ENCODE data around the gene TBC1D1.

Gene TBC1D1

GRCh38 chr4:38050560-38051350 is 159.9 kb downstream of the TBC1D1 start:
- DNase-seq (ENCODE audit: low read depth): no peak

DNA sequence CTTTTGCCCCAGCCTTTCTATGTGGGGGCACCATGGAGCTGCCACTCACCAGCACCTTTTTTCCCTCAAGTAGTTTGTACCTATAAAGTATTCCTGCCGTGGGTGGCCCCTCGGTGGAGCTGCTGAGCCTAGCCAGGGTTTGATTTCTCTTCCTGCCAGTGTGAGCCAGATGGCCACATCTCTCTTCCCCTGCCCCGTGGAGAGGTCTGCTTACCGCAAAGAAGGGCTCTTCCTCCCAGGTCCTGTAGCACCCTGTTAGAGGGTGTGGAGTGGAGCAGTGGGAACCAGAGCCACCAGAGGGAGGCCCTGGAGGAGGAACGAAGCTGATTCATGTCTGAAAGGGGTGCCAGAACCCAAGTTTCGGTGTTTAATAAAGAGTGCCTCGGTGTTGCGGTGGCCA is 164.7 kb downstream of the TBC1D1 start:
- no peak for DNase-seq (ENCODE audit: low read depth)

GRCh38 chr4:38056011-38056685 is 165.3 kb downstream of the TBC1D1 start:
- no peak for DNase-seq (ENCODE audit: low read depth)

- no peak for DNase-seq (ENCODE audit: low read depth)
Observed at GRCh38 chr4:38058151-38058550, 167.3 kb downstream of the TBC1D1 start.

DNA sequence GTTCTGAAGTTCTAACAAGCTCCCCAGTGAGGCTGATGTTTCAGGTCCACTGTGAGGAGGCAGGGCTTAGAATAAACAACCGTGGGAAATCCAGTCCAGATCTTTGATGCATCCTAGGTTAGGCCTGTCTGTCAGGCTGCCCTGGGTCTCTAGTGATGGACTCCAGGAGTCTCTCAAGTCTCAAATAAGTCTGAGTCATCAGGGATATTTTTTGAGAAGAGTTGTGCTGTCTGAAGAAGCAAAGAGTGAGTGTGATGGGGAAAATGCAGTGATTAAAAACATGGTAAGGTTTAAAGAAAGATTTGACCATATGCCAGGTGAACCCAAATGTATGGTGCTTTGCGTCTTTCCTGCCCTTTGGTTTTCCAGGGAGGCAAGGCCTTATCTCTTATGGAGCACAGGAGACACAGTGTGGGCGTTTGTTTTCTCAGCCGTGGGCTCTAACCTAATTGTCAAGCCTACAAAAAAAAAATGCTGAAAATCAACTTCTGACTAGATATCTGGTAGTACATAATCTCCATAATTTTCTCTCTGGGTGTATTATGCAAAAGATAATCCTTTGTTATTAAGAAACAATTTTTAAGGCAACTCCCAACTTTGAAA is 170.0 kb downstream of the TBC1D1 start:
- no peak for DNase-seq (ENCODE audit: low read depth)

- peak; percentile 33 for DNase-seq (ENCODE audit: low read depth)
Observed at GRCh38 chr4:38062088-38062775, 171.3 kb downstream of the TBC1D1 start.

DNA sequence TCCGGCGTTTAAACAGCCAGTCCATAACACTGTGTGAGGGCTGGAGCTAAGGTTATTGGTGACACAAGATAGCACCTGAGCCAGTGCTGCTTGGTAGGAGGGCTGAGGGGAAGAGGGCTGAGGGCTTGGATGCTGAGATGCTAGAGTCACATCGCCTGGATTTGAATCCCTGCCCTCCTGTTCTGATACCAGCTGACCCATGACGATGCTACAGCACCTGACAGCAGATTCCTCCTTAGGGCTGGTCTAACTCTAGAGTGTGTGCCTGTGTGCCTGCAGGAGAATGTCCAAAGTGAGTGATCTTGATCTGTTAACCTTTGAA is 171.9 kb downstream of the TBC1D1 start:
- DNase-seq (ENCODE audit: low read depth): no peak

DNA sequence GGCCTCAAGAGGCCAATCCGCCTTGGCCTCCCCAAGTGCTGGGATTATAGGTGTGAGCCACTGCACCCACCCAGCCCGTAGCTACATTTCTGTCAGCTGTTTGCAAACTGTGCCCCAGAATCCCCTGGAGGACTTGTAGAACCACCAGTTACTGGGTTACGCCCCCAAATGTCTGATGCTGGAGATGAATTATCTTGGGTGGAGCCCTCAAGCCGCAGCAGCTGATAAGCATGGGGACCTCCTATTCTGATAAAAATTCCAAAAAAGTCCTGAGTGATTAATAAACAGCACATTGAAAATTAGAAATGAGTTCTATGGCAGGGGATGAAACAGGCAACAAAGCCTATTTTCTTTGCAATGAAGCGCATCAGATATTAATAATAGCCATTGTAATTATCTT is 174.3 kb downstream of the TBC1D1 start:
- DNase-seq (ENCODE audit: low read depth): no peak

- DNase-seq (ENCODE audit: low read depth): no peak
Observed at GRCh38 chr4:38065900-38066299, 175.0 kb downstream of the TBC1D1 start.

GRCh38 chr4:38067499-38067898 is 176.6 kb downstream of the TBC1D1 start:
- DNase-seq (ENCODE audit: low read depth): no peak

DNA sequence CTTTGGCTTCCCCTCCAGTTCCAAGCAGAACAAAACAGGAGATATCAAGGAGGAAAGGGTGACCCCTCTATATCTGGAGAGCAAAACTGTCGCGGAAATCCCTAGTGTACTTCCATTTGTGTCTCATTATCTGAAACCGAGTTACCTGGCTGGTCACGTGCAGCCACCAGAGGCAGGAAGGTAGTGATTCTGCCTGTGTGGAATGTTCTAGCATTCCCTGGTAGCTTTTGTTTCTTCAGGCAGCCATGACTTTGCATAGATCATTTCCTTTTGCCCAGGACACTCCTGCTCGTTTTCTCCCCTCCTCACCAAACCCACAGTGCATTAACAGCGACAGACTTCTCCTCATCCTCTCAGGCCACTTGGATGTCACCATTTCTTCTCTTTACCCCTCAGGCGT is 177.2 kb downstream of the TBC1D1 start:
- DNase-seq (ENCODE audit: low read depth): no peak

DNA sequence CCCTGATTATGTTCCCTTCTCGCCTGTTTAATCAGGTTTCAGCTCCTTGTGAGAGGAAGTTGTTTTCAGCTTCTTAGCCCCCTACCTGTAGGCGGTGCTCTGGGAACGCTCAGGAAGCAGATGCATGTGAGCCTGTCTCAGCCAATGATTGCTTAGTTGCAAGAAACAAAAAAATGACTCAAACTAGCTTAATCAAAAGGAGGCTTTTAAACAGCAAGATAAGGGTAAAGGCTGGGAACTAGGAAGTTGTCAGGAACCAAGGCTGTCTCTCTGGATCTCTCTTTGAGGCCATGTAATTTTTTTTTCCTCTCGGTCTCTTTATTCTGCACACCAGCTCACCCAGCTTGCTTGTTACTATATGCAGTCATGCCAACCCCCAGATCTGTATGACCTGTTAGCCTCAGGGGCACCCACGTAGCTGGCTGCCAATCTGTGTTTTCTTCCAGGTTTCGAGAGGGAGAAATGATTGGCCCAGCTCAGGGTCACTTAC is 178.4 kb downstream of the TBC1D1 start:
- no peak for DNase-seq (ENCODE audit: low read depth)

GRCh38 chr4:38071801-38072431 is 181.0 kb downstream of the TBC1D1 start:
- DNase-seq (ENCODE audit: low read depth): no peak

DNA sequence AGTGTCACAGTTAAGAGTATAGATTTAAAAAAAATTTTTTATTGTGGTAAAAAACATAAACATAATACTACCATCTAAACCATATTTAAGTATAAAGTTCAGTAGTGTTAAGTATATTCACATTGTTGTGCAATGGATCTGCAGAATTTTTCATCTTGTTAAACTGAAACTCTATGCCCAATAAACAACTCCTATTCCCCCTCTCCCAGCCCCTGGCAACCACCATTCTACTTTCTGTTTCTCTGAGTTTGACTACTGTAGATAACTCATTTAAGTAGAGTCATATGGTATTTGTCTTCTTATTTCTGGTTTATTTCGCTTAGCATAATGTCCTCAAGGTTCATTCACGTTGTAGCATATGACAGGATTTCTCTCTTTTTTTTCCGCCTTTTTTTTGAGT is 181.7 kb downstream of the TBC1D1 start:
- DNase-seq (ENCODE audit: low read depth): no peak

DNA sequence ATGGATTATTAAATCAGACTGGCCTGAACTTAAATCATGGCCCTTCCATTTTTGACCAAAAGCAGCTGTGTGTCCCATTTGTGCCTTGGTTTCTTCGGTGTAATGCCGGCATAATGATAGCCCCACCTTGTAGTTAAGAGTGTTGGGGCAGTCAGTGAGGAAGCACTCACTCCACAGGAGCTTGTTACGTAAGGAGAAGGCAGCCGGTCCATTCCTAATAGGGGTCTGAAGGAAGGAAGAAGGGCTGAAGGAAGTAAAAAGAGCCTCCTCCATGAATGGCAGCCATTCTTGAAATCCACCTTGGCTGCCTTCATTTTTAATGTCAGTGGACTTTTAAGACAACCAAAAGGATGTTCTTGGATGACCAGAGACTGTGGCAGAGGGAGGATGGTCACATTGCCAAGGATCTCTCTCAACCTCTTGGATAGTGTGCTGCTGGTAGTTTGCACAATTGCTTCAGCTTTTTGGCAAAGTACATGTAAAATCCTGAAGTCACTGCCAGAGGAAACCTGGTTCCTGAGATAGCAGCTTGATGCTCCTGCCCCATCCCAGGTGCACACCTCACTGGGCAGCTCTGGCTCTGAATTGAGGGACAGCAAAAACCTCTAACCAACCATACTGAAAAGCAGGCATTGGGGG is 182.8 kb downstream of the TBC1D1 start:
- no peak for DNase-seq (ENCODE audit: low read depth)

DNA sequence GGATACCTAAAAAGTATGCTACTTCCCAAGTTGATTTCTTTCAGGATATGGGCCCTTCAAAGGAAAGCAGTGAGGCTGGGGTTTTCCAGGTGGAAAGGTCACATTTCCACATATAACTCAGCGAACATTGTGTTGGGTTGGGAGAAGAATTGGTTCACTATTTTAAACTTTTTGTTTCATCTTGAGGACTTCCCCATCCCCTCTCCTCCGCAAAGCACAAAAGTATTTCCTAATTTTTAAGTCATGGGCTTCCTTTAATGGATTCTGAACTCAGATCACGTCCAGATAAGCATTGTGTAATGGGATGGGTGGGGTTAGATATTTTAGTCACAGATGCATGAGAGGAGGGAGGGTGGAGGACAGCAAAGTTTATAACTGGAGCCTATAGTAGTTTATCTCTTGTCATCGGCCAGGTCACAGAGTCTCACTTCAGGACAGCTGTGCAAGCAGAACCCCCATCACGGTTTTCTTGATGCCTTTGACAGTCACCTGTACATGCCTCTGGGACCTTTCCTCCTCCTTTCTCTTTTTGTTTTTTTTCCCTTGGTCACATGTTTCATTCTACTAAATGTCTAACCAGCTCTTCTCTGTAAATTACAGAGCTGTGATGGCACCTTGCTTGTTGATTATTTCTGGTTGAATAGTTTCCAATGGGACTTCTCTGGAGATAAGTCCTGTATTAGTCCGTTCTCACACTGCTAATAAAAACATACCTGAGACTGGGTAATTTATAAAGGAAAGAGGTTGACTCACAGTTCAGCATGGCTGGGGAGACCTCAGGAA is 184.7 kb downstream of the TBC1D1 start:
- DNase-seq (ENCODE audit: low read depth): no peak

DNA sequence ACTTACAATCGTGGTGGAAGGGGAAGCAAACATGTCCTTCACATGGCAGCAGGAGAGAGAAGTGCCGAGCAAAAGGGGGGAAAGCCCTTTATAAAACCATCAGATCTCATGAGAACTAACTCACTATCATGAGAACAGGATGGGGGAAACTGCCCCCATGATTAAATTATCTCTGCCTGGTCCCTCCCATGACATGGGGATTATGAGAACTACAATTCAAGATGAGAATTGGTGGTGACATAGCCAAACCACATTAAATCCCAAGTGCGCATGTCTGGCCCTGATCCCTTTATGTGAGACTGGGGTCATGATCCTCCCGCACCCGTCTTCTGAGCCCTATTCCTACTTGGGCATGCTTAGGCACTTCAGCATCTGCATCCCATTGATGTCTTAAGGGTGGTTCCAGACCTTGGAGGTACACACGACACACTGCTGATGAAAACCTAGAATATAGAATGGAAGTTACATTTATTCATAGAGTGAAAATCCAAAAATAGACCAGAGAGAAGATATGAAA is 185.3 kb downstream of the TBC1D1 start:
- no peak for DNase-seq (ENCODE audit: low read depth)

GRCh38 chr4:38077791-38078489 is 187.1 kb downstream of the TBC1D1 start:
- DNase-seq (ENCODE audit: low read depth): no peak

- DNase-seq (ENCODE audit: low read depth): no peak
Observed at GRCh38 chr4:38078590-38079421, 187.9 kb downstream of the TBC1D1 start.

All from stimulated activated CD8-positive, alpha-beta memory T cell treated with anti-CD3 and anti-CD28 coated beads, Interleukin-15, amount 100 ng/mL, for 24 hours (primary cell).